ENCODE data around the gene DOK7.

Gene DOK7

DNA sequence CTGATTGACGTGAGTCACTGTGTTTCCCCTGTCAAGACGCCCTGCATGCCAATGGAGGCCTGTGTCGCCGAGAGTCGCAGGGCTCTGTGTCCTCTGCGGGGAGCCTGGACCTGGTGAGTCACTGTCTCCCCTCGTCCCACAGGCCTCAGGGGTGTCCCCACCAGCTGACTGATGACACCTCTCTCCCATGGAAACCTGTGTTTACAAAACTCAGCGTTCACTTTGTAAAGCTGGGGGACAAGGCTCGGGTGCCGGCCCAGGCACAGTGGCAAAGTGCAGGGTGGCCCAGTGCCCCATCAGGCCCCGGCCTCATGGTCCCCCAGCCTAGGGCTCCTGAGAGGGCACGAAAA, 42.5 kb upstream of the DOK7 start:
- Histone ChIP-seq H3K4me1 (ENCODE audit: low read length) (no peaks in the 10 kb centered on the region), H3F3A (ENCODE audit: insufficient read depth, low read length) (no peaks in the 10 kb centered on the region), H3K9ac (ENCODE audit: low read length) (no peak overlapping the region), H3K9me3 (replicated peaks; ENCODE audit: insufficient read depth, low read length) (no peaks in the 10 kb centered on the region), H3K27me3 (replicated peaks; ENCODE audit: insufficient read depth, low read length) (no peaks in the 10 kb centered on the region), H3K4me2 (ENCODE audit: low read depth, low read length) (no peak overlapping the region), H2AFZ (ENCODE audit: low read length) (no peak overlapping the region), H4K20me1 (ENCODE audit: insufficient read depth, low read length) (no peaks in the 10 kb centered on the region), H3K27ac (ENCODE audit: low read length) (no peak overlapping the region), H3K4me3 (ENCODE audit: low read length) (no peak overlapping the region), H3K9me2 (replicated peaks; ENCODE audit: insufficient read depth, low read length) (no peaks in the 10 kb centered on the region), H3K36me3 (replicated peaks; ENCODE audit: insufficient read depth, low read length) (no peaks in the 10 kb centered on the region), H3K79me2 (ENCODE audit: low read length) (no peaks in the 10 kb centered on the region)
- TF ChIP-seq, protein P1, sequence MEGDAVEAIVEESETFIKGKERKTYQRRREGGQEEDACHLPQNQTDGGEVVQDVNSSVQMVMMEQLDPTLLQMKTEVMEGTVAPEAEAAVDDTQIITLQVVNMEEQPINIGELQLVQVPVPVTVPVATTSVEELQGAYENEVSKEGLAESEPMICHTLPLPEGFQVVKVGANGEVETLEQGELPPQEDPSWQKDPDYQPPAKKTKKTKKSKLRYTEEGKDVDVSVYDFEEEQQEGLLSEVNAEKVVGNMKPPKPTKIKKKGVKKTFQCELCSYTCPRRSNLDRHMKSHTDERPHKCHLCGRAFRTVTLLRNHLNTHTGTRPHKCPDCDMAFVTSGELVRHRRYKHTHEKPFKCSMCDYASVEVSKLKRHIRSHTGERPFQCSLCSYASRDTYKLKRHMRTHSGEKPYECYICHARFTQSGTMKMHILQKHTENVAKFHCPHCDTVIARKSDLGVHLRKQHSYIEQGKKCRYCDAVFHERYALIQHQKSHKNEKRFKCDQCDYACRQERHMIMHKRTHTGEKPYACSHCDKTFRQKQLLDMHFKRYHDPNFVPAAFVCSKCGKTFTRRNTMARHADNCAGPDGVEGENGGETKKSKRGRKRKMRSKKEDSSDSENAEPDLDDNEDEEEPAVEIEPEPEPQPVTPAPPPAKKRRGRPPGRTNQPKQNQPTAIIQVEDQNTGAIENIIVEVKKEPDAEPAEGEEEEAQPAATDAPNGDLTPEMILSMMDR (IDR thresholded peaks at IDR 0.05; ENCODE audit: low read length), result no peak
- no peak for TF ChIP-seq EZH2 (optimal IDR thresholded peaks at IDR 0.05; ENCODE audit: low read depth, low read length)
- no peak for TF ChIP-seq EZH2phosphoT487 (IDR thresholded peaks at IDR 0.05; ENCODE audit: low read length)
- DNase-seq, result no peak

- Histone ChIP-seq H3K4me3 (ENCODE audit: low read length) (no peak overlapping the region), H3K79me2 (ENCODE audit: low read length) (no peaks in the 10 kb centered on the region), H3K27me3 (replicated peaks; ENCODE audit: insufficient read depth, low read length) (no peaks in the 10 kb centered on the region), H3K36me3 (replicated peaks; ENCODE audit: insufficient read depth, low read length) (no peaks in the 10 kb centered on the region), H3K9ac (ENCODE audit: low read length) (no peak overlapping the region), H3K9me2 (replicated peaks; ENCODE audit: insufficient read depth, low read length) (no peaks in the 10 kb centered on the region), H2AFZ (ENCODE audit: low read length) (no peak overlapping the region), H3K4me1 (ENCODE audit: low read length) (no peaks in the 10 kb centered on the region), H3K9me3 (replicated peaks; ENCODE audit: insufficient read depth, low read length) (no peaks in the 10 kb centered on the region), H4K20me1 (ENCODE audit: insufficient read depth, low read length) (no peaks in the 10 kb centered on the region), H3F3A (ENCODE audit: insufficient read depth, low read length) (no peaks in the 10 kb centered on the region), H3K27ac (ENCODE audit: low read length) (no peak overlapping the region), H3K4me2 (ENCODE audit: low read depth, low read length) (no peak overlapping the region)
- TF ChIP-seq, protein P1 (IDR thresholded peaks at IDR 0.05; ENCODE audit: low read length), result no peak
- TF ChIP-seq EZH2phosphoT487 (IDR thresholded peaks at IDR 0.05; ENCODE audit: low read length), result no peak
- TF ChIP-seq EZH2 (optimal IDR thresholded peaks at IDR 0.05; ENCODE audit: low read depth, low read length), result no peak
- DNase-seq, result no peak
Observed at GRCh38 chr4:3420956-3421355, 42.1 kb upstream of the DOK7 start.

DNA sequence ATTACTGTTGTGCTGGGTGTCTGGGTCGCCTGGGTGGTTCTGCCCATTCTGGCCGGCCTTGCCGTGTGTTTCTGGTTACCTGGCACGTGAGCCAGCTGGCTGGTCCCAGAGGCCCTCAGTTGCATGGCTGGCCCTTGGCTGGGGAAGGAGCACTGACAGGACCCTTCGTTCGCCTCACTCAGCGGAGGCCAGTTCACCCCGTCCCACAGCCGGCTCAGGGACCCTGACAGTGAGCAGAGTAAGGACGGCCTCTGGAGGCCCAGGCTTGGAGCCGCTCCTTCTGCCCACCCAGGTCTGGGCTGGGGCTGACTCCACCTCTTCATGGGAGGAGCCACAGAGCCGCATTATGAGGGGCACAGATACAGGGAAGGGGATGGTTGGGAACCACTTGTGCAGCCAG, 41.6 kb upstream of the DOK7 start:
- Histone ChIP-seq H3K27ac (ENCODE audit: low read length) (no peak overlapping the region), H3K9me2 (replicated peaks; ENCODE audit: insufficient read depth, low read length) (no peaks in the 10 kb centered on the region), H4K20me1 (ENCODE audit: insufficient read depth, low read length) (no peaks in the 10 kb centered on the region), H3K4me3 (ENCODE audit: low read length) (no peak overlapping the region), H3K79me2 (ENCODE audit: low read length) (no peaks in the 10 kb centered on the region), H3K9ac (ENCODE audit: low read length) (no peak overlapping the region), H3K27me3 (replicated peaks; ENCODE audit: insufficient read depth, low read length) (no peaks in the 10 kb centered on the region), H3K9me3 (replicated peaks; ENCODE audit: insufficient read depth, low read length) (no peaks in the 10 kb centered on the region), H2AFZ (ENCODE audit: low read length) (no peak overlapping the region), H3K36me3 (replicated peaks; ENCODE audit: insufficient read depth, low read length) (no peaks in the 10 kb centered on the region), H3K4me1 (ENCODE audit: low read length) (no peaks in the 10 kb centered on the region), H3K4me2 (ENCODE audit: low read depth, low read length) (no peak overlapping the region), H3F3A (ENCODE audit: insufficient read depth, low read length) (no peaks in the 10 kb centered on the region)
- no peak for TF ChIP-seq EZH2 (optimal IDR thresholded peaks at IDR 0.05; ENCODE audit: low read depth, low read length)
- TF ChIP-seq, protein P1 (IDR thresholded peaks at IDR 0.05; ENCODE audit: low read length), result no peak
- no peak for TF ChIP-seq EZH2phosphoT487 (IDR thresholded peaks at IDR 0.05; ENCODE audit: low read length)
- DNase-seq, result no peak

All from MM.1S (cell line).